ENCODE results near the gene FAM171A2.

DNA sequence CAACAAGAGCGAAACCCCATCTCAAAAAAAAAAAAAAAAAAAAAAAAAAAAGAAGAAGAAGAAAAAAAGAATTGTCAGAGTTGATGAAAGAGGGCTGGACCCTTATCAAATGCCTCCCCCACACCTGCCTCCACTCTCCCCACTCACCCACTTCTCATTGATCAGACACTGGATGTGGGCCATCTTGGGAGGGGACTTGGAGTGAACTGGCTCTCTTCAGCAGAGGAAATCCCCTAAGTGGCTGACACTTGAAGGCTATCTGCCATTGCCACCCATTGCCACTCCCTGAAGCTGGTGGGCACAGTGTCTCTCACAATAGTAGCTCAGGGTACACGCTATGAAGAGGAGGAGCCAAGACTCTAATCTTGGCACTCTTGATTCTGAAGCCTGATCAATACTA is 24.2 kb upstream of the FAM171A2 start:
- TF ChIP-seq, protein P1, sequence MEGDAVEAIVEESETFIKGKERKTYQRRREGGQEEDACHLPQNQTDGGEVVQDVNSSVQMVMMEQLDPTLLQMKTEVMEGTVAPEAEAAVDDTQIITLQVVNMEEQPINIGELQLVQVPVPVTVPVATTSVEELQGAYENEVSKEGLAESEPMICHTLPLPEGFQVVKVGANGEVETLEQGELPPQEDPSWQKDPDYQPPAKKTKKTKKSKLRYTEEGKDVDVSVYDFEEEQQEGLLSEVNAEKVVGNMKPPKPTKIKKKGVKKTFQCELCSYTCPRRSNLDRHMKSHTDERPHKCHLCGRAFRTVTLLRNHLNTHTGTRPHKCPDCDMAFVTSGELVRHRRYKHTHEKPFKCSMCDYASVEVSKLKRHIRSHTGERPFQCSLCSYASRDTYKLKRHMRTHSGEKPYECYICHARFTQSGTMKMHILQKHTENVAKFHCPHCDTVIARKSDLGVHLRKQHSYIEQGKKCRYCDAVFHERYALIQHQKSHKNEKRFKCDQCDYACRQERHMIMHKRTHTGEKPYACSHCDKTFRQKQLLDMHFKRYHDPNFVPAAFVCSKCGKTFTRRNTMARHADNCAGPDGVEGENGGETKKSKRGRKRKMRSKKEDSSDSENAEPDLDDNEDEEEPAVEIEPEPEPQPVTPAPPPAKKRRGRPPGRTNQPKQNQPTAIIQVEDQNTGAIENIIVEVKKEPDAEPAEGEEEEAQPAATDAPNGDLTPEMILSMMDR (IDR thresholded peaks at IDR 0.05; ENCODE audit: low read depth, low read length, missing input control) = no peak
- TF ChIP-seq MAX (IDR thresholded peaks at IDR 0.05) (no peak), YY1 (IDR thresholded peaks at IDR 0.05) (no peak), GABPA (IDR thresholded peaks at IDR 0.05 in 1 of 2, conservative IDR thresholded peaks at IDR 0.05 in 1 of 2) (no peak), HNF4A (conservative IDR thresholded peaks at IDR 0.05) (no peak)
- TF ChIP-seq, protein P2, sequence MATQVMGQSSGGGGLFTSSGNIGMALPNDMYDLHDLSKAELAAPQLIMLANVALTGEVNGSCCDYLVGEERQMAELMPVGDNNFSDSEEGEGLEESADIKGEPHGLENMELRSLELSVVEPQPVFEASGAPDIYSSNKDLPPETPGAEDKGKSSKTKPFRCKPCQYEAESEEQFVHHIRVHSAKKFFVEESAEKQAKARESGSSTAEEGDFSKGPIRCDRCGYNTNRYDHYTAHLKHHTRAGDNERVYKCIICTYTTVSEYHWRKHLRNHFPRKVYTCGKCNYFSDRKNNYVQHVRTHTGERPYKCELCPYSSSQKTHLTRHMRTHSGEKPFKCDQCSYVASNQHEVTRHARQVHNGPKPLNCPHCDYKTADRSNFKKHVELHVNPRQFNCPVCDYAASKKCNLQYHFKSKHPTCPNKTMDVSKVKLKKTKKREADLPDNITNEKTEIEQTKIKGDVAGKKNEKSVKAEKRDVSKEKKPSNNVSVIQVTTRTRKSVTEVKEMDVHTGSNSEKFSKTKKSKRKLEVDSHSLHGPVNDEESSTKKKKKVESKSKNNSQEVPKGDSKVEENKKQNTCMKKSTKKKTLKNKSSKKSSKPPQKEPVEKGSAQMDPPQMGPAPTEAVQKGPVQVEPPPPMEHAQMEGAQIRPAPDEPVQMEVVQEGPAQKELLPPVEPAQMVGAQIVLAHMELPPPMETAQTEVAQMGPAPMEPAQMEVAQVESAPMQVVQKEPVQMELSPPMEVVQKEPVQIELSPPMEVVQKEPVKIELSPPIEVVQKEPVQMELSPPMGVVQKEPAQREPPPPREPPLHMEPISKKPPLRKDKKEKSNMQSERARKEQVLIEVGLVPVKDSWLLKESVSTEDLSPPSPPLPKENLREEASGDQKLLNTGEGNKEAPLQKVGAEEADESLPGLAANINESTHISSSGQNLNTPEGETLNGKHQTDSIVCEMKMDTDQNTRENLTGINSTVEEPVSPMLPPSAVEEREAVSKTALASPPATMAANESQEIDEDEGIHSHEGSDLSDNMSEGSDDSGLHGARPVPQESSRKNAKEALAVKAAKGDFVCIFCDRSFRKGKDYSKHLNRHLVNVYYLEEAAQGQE (IDR thresholded peaks at IDR 0.05) = no peak
